GM18868 (cell line): ENCODE data around the gene TLE2.
"Not testable (repeated sequence)": the region's sequence is repeated elsewhere in the genome, so short reads cannot be mapped to it uniquely, and the experiment has no call there.

Source experiments
- ATAC-seq: cut with Tn5 transposase; IDR thresholded peaks from one replicate; pipeline ENCODE4 v1.9.1; 2021; ENCODE audit warnings: mild to moderate bottlenecking, moderate library complexity; ENCODE audit not compliant: unreplicated experiment

TLE2 gene

DNA sequence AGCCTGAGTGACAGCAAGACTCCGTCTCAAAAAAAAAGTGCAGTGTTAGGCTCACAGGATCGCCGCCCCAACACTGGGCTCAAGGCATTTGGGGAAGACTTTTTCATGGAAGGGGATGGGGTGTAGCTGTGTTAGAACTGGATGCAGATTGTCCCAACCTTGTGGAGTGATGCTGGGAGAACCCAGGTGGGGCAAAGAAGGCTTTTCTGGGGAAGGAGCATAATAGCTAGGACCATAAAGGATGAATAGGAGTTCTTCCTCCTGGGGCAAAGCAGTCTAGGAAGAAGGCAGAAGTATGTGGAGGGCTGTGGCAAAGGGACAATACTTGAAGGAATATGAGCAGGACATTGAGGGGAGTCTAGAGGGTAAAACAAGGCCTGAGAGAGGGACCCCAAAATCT is 40.5 kb downstream of the TLE2 start:
- ATAC-seq = no peak

DNA sequence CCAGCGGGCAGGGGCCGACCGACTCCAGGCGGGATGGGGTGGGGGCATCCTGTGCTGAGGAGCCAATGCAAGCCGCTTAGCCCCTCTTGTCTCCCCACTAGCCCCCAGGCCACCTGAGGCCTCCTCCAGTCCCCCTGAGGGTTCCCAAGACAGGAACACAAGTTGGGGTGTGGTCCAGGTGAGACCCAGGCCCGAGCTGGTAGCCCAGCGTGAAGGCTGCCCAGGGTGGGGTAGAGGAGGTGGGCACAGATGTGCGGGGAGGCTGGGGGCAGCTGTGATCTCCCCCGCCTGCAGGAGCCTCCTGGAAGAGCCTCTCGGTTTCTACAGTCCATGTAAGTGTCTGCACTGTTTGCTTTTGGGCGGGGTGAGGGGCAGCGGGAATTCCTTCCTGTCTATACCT is 41.3 kb downstream of the TLE2 start:
- no peak for ATAC-seq

DNA sequence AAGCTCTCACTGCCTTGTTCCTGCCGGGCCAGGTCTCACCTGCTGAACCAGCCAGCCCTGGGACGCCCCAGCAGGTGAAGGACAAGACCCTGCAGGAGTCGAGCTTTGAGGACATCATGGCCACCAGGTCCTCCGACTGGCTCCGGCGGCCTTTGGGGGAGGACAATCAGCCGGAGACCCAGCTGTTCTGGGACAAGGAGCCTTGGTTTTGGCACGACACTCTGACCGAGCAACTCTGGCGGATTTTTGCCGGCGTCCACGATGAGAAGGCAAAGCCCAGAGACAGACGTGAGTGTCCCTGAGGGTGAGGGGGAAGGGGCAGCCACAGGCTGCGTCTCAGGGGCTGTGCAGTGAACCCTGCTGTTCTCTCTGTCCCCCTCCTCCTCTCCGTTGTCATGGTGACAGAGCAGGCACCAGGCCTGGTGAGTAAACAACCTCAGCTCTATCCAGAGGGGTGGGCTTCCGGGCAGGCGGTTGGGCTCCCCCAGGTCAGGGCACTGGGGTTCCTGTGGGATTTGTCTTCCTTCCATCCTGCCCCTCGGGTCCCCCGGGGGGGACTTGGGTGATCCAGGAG is 42.0 kb downstream of the TLE2 start:
- ATAC-seq = no peak

DNA sequence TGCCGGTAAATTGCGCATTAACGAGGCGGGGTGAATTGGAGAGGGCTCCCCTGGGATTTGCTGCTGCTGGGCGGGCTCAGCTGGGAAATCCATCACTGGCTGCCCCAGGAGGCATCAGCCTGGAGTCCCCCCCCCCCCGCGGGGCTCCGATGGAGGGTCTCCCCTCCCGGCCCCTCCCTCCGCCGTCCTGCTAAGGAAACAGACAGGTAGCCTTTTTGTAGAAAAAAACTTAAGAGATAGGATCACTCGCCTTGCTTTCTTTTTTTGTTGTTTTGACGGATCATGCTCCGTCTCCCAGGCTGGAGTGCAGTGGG is 44.9 kb downstream of the TLE2 start:
- no peak for ATAC-seq

DNA sequence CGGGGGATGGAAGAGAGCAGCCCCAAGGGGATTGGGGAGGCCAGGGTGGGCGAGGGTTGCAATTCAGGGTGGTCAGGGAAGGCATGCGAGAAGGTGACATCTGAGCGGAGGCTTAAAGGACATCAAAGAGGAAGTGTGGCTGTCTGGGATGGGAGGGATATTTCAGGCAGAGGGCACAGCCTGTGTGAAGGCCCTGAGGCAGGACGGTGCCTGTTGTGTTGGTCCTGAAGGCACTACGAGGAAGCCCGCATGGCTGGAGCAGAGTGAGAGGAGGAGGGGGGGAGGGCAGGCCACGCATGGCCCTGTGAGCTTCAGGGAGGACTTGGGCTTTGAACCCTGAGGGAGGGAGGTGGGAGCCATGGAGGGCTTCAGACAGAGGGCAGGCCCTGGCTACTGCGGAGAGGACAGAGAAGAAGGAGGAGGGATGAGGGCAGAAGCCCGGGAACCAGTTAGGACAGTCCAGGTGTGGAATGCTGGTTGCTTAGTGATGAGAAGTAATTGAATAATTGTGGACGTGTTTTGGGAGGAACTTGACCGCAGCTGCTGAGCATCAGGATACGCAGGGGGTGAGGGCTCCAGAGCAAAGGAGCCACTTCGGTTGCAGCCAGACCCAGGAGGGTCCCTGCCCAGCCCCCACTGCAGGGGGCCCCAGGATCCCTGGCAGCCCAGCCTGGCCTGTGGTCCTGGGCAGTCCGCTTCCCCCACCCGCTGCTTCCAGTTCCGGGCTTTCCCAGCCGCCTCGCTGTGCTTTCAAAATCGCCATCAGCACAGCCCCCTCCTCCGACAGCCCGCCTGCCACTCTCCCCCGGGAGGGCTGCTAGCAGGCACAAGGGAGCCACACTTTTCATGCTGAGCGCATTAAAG is 45.5 kb downstream of the TLE2 start:
- ATAC-seq = no peak

DNA sequence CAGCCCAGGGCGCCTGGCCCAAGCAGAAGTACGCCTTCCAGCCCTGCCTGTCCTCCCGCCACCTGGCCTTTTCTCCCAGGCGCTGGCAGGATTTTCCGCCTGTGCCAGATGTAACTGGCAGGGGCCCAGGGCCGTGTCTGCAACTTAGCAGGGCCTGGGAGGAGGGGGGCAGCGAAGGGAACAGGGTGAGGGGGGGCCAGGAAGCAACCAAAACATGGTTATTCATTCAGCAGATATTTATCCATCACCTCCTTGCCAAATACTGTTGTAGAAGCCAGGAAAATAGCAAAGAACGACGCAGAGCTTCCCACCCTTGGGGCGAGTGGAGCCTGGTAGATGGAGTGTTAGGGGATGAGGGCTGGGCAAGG is 46.1 kb downstream of the TLE2 start:
- no peak for ATAC-seq

DNA sequence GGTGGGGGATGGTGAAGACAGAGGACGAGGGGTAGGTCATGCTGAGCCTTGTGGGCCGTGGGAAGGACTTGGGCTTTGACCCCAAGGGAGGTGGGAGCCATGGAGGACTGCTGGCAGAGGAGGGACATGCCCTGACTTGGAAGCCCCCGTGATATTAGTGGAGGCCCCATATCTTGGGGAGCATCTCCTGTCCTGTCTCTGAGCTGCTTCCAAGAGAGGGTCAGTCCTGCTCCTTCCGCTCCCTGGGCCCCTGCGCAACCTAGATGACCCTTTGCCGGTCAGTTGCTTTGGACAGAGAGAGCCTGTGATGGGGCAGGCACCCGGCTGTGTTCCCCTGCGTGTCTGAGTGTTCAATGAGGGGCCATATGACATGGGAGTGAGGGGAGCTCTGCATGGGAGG is 46.5 kb downstream of the TLE2 start:
- no peak for ATAC-seq

DNA sequence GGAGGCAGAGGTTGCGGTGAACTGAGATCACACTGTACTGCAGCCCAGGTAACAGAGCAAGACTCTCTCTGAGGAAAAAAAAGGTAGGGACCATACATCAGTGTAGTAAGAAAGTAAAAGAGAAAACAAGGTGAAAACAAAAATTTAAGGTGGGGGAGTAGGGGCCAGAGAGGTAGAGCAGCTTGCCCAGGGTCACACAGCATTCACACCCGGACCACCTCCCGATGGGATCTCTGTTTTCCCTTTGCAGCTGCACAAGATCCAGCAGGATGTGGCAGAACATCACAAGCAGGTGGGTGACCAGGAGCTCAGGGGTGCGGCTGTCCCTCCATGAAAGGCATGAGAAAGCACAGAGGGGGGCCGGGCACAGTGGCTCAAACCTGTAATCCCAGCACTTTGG is 47.2 kb downstream of the TLE2 start:
- ATAC-seq = no peak

DNA sequence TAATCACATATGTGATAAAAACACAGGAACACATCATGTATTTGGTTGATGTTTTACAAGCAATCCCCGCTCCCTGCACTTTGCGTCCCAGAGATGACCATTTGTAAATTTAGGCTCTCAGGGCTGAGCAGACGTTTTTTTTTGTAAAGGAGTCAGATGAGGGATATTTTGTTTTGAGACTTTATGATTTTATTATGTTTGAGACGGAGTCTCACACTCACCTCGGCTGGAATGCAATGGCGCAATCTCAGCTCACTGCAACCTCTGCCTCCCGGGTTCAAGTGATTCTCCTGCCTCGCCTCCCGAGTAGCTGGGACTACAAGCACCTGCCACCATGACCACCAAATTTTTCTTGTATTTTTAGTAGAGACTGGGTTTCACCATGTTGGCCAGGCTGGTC is 50.3 kb downstream of the TLE2 start:
- ATAC-seq = no peak

DNA sequence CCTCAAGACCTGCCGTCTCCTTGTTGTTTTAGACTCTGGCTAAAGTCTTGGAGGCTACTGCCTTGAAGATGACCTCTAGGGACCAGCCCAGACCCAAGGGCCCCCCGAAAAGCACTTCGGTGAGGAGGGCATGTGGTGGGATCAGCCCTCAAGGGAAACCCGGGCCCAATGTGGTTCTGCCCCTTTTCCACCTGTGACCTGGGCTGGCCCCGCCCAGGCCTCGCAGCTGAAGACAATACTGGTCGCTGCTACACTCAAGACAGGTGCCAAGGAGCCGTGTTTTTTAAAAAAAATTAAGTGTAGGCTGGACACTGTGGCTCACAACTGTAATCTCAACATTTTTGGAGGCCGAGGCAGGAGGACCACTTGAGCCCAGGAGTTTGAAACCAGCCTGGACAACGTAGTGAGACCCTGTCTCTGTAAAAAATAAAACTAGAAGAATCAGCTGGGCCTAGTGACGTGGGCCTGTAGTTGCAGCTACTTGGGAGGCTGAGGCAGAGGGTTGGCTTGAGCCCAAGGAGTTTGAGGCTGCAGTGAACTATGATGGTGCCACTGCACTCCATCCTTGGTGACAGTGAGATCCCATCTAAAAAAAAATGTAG is 50.8 kb downstream of the TLE2 start:
- ATAC-seq = no peak

DNA sequence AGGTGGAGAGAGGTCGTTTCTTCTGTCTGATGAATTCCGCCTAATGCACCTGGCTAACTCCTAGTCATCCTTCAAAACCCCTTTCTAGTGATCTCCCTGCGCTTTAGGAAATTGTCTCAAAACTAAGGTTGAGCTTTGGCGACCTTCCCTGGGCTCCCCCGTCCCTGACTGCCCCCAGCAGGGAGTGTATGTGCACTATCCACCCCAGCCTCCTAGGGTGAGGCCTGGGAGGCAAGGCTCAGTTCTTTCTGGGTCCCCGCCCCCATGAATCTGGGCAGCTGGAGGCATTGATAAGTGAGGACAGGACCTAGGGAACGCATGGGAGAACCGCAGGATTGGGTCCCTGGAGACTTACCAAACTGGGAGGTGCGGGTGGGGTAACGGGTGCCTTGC is 51.3 kb downstream of the TLE2 start:
- ATAC-seq = no peak

DNA sequence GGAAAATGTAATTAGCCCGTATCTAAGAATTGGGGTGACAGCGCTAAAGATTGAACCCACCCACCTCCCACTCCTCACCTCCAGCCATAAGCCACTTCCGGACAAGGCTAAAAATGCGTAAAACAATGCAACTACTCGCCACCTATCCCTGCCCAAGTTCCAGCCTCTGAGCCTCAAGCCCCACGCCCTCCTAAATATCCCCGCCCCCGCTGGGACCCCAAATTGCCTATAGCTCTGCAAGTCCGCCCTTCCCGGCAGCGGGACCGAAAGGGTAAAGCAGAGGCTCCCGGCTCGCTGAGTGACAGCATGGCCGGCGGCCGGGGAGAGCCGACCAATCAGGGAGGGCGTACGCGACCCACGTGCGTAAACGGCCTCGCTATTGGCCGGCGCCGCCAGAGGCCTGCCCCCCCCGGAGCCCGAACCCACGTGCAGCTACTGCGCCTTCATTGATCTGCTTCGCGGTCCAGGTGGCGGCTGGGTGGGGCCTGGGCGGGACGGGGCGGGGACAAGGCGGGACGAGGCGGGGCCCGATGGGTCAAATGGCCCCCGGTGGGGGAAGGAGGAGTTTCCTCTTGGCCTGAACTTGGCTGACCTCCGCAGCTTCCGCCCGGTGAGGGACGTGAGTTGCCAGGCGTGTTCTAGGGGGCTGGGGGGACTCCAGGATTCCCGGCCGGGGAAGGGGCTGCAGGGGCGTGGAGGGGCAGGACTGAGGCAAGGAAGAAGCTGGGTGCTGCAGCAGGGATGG is 51.9 kb downstream of the TLE2 start, which contains the start of gene TLE6:
Gene TLE6 (plus strand): TSS at position 564 of the 745 bp plus-strand sequence. CDS start 670 bp downstream, outside the sequence.
- peak; percentile 98 for ATAC-seq

DNA sequence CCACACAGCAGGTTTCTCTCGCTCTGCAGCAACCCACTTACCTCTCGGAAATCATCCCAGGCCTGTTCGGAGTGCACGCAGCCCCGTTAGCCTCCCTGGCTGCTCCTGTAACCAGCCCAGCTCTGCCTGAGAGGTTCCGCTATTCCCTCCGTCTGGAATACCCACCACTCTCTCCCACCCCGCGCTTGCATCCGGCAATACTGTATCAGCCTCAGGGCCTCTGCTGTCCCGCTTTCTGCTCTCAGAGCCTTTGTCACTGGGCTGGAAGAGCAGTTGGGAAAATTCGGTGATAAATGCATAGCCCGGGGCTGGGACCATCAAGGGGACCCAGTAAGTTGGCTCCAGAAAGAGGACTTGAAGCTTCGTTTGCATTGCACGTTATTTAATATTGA is 52.5 kb downstream of the TLE2 start:
- no peak for ATAC-seq

DNA sequence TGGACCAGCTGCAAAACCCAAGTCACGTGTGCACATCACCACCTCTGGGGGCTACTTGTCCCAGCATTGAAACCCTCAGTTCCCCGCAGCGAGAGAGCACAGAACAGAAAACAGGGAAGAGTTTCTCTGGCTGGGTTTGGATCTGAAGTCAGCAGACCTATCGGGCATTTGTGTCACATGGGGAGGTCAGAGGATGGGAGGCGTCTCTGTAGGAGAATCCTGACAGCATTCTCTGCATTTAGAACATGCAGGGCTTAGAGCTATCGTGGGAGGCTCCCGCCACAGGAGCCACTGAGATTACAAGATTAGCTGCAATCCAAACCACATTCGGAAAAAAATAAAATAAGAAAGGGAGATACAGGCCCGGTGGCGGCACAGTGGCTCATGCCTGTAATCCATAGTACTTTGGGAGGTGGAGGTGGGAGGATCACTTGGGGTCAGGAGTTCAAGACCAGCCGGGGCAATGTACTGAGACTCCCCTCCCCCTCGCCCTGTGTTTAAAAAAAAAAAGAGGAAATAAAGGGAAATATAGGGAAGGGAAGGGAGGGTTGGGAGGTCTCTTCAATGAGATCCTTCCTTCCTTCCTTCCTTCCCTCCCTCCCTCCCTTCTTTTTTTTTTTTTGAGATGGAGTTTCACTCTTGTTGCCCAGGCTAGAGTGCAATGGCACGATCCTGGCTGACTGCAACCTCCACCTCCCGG is 54.6 kb downstream of the TLE2 start:
- no peak for ATAC-seq

DNA sequence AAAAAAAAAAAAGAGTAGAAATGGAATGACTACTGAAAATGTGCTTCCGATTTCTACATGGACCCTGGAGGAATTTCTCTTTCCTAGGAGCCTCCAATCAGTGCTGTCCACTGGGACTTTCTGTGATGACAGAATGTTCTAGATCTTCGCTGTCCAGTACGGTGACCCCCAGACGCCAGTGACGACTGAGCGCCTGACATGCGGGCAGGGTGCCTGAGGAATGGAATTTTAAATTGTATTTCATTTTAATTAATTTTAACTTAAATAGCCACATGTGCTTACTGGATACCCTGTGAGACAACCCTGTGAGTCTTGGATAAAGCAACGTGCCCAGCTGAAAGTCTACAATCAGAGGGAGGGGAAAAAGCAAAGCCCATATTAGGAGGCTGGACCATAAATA is 55.9 kb downstream of the TLE2 start:
- no peak for ATAC-seq

DNA sequence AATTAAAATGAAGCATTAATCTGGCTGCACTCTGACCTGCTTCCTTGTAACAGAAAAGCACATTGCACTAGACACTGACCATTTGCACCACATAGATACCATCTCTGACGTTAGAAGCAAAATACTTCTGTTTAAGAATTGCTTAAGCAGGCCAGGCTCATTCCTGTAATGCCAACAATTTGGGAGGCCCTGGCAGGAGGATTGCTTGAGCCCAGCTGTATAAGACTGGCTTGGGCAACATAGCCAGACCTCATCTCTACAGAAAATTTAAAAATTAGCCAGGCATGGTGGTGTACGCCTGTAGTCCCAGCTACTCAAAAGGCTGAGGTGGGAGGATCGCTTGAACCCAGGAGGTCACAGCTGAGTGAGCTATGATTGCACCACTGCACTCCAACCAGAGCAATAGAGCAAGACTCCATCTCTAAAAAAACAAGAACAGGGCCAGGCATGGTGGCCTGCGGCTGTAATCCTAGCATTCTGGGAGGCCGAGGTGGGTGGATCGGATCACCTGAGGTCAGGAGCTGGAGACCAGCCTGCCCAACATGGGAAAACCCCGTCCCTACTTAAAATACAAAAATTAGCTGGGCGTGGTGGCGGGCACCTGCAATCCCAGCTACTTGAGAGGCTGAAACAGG is 58.8 kb downstream of the TLE2 start:
- no peak for ATAC-seq

DNA sequence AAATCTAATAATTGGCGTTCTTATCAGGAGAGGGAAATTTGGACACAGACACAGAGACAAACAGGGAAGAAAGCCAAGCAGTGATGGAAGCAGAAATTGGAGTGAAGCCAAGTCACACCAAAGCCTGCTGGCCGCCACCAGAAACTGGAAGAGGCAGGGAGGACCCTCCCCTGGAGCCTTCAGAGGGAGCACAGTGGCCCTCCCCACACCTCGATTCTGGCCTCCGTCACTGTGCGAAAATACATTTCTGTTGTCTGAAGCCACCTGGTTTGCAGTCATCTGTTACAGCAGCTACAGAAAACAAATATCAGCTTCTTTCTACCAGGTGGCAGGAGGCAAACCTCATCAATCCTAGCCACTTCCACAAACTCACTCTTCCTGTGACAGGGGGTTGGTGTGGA is 60.0 kb downstream of the TLE2 start:
- ATAC-seq = no peak

DNA sequence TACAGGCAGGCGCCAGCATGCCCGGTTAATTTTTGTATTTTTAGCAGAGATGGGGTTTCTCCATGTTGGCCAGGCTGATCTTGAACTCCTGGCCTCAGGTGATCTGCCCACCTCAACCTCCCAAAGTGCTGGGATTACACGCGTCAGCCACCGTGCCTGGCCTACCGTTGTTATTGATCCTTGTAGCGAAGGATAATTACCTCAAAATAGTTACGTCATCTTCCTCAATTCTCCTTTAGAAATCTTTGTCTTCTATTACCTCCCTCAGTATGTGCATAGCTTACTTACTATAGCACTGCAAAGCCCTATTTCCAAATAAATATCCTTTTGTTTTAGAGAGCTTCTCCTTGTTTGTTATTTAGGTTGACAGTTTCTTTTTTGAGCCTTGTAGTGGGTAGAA is 61.1 kb downstream of the TLE2 start:
- ATAC-seq = no peak

DNA sequence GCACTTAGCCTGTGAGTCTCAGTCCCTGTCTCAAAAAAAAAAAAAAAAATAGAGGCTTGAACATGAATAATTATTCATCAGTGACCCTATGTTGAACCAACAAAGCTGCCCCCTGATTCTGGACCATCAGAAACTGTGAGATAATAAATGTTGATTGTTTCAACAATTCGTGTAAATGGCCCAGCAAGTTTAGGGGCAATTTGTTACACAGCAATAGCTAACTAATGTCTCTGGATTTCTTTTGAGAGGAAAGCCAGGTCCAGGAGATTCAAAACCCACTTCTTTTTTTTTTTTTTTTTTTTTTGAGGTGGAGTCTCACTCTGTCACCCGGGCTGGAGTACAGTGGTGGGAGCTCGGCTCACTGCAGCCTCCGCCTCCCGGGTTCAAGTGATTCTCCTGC is 64.2 kb downstream of the TLE2 start:
- no peak for ATAC-seq

DNA sequence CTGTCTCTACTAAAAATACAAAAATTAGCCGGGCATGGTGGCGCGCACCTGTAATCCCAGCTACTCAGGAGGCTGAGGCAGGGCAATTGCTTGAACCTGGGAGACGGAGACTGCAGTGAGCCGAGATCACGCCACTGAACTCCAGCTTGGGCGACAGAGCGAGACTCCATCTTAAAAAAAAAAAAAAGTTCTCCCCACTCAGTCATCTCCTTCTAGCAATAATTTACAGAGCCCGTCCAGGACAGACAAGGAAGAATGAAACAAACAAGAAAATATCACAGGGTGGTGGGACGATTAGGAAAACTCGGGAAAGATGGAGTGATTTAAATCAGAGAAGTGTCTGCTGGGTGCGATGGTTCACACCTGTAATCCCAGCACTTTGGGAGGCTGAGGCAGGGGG is 65.4 kb downstream of the TLE2 start:
- ATAC-seq = not testable (repeated sequence)

DNA sequence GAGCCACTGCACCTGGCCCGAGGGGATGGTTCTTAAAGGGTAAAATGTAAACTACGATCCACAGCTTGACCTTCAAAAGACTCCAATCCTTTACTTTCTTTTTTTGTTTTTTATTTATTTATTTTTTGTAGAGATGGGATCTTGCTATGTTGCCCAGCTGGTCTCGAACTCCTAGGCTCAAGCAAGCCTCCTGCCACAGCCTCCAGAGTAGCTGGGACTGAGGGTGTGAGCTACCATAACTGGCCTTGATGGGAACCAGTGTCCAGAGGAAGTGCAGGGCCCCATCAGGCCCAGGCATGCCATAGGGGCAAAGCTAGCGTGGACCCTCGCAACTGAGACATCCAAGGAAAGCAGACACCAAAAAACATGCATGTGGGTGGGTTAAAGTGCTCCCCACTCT is 66.0 kb downstream of the TLE2 start:
- no peak for ATAC-seq
